HepG2 (cell line): ENCODE data around the gene CALN1. TPM values are rescaled to one million over a fixed set of nuclear protein-coding genes. Genes with fewer than 3 reads are reported as not detected.

Experiments used
- ATAC-seq: fragments of 200-7000 bp; cut with Tn5 transposase; 3 replicates; pipeline ENCODE4 v1.9.1; 2020; ENCODE audit warnings: mild to moderate bottlenecking, moderate library complexity
- BruUV-seq: library from RNA; stranded (reverse); fragments of 400-500 nt; replicated peaks from 2 replicates; lab custom pipeline; 2021; lab: Mats Ljungman, UMichigan
- CTCF ChIA-PET: fragments of 300-600 bp; formaldehyde crosslinking; extraction: SDS; loops from one replicate; lab custom pipeline; 2021; ENCODE audit warnings: low total read pairs, inconsistent platforms, low intra/inter-chr PET ratio; lab: Yijun Ruan, JAX
- POLR2A ChIA-PET: fragments of 350-600 bp; sonication (Branson Sonifier 250); formaldehyde crosslinking; loops from one replicate; lab custom pipeline; 2020; ENCODE audit warnings: antibody characterized with exemption, inconsistent platforms; lab: Yijun Ruan, JAX
- DNase-seq: peaks from one replicate; pipeline ENCODE4 v3.0.0-alpha.2; 2015; ENCODE audit warnings: low spot score
- FAIRE-seq: peaks from 3 replicates; lab custom pipeline; 2011; peaks lifted over from hg19 to GRCh38; lab: Jason Lieb, UNC
- H2AFZ ChIP-seq: one replicate; pipeline ENCODE4 v1.6.1; 2011; ENCODE audit warnings: low read length, inconsistent platforms
- H3K27ac ChIP-seq: fragments of 300-600 bp; 3 replicates; pipeline ENCODE4 v1.8.0; 2011; ENCODE audit warnings: mixed run types, mild to moderate bottlenecking, mixed read lengths, low read length, inconsistent platforms; ENCODE audit not compliant: insufficient read depth; ENCODE audit errors: extremely low read length
- H3K27me3 ChIP-seq, 2 experiments: fragments of 200-600 bp in 1 of 2; 2 replicates in 1 of 2; 3 replicates in 1 of 2; pipeline versions ENCODE4 v1.6.0 to v1.8.0; 2011; ENCODE audit warnings: low read length in 2 of 2, mild to moderate bottlenecking in 2 of 2, moderate library complexity in 2 of 2, inconsistent platforms in 1 of 2; ENCODE audit not compliant: insufficient read depth in 2 of 2, control insufficient read depth in 1 of 2
- H3K36me3 ChIP-seq, 2 experiments: fragments of 200-600 bp in 1 of 2; replicated peaks in 1 of 2; 2 replicates in 1 of 2; 3 replicates in 1 of 2; pipeline versions ENCODE4 v1.5.1 to v1.8.0; 2011; ENCODE audit warnings: low read length in 2 of 2, inconsistent platforms in 1 of 2; ENCODE audit not compliant: insufficient read depth in 2 of 2, control insufficient read depth in 1 of 2
- H3K4me1 ChIP-seq: 2 replicates; pipeline ENCODE4 v1.5.1; 2012; ENCODE audit warnings: low read length, inconsistent platforms; ENCODE audit not compliant: insufficient read depth
- H3K4me2 ChIP-seq: 2 replicates; pipeline ENCODE4 v1.6.0; 2011; ENCODE audit warnings: low read depth, low read length, inconsistent platforms
- H3K4me3 ChIP-seq, 3 experiments: fragments of 200-600 bp in 1 of 3; sonication (generic), shearing (Covaris generic) in 1 of 3; replicated peaks in 1 of 3; 2 replicates each; pipeline ENCODE4 v1.5.1; 2011 to 2016; ENCODE audit warnings: low read length in 3 of 3, inconsistent platforms in 2 of 3, low read depth in 2 of 3, mild to moderate bottlenecking in 2 of 3, control low read depth in 1 of 3, mixed read lengths in 1 of 3; ENCODE audit not compliant: insufficient read depth in 1 of 3
- H3K79me2 ChIP-seq: one replicate; pipeline ENCODE4 v1.6.1; 2011; ENCODE audit warnings: low read length, inconsistent platforms; ENCODE audit not compliant: insufficient read depth
- H3K9ac ChIP-seq: 2 replicates; pipeline ENCODE4 v1.6.0; 2011; ENCODE audit warnings: mild to moderate bottlenecking, low read depth, low read length, inconsistent platforms; ENCODE audit not compliant: insufficient read depth
- H3K9me3 ChIP-seq: 2 replicates; pipeline ENCODE4 v1.5.1; 2012; ENCODE audit warnings: mild to moderate bottlenecking, low read length
- H4K20me1 ChIP-seq: 2 replicates; pipeline ENCODE4 v1.6.0; 2011; ENCODE audit warnings: inconsistent platforms, mild to moderate bottlenecking, low read length, moderate library complexity; ENCODE audit not compliant: insufficient read depth
- AKNA ChIP-seq: sonication (generic); formaldehyde crosslinking; IDR thresholded peaks from 2 replicates; pipeline ENCODE4 v1.4.0; 2020; ENCODE audit warnings: missing genetic modification reagents, borderline replicate concordance
- HNRNPLL ChIP-seq: fragments of 200-400 bp; formaldehyde crosslinking; IDR thresholded peaks from 2 replicates; pipeline ENCODE4 v1.6.1; 2017; ENCODE audit warnings: mild to moderate bottlenecking, low read depth, low read length; ENCODE audit not compliant: poor library complexity, severe bottlenecking
- IKZF4 ChIP-seq: sonication (generic); formaldehyde crosslinking; IDR thresholded peaks from 2 replicates; pipeline ENCODE4 v1.5.1; 2020; ENCODE audit warnings: borderline replicate concordance, mild to moderate bottlenecking, low read depth, missing genetic modification reagents; ENCODE audit errors: not compliant biosample characterization
- ZBTB21 ChIP-seq: sonication (generic); formaldehyde crosslinking; IDR thresholded peaks from 2 replicates; pipeline ENCODE4 v1.4.0; 2020; ENCODE audit warnings: missing genetic modification reagents
- ZNF230 ChIP-seq: sonication (generic); formaldehyde crosslinking; IDR thresholded peaks from 2 replicates; pipeline ENCODE4 v1.4.0; 2020; ENCODE audit warnings: mild to moderate bottlenecking, missing genetic modification reagents
- ZNF629 ChIP-seq: sonication (generic); formaldehyde crosslinking; conservative IDR thresholded peaks from 2 replicates; pipeline ENCODE4 v1.5.0; 2020; ENCODE audit warnings: missing genetic modification reagents
- ZNF766 ChIP-seq: sonication (generic); formaldehyde crosslinking; IDR thresholded peaks from 2 replicates; pipeline ENCODE4 v1.5.0; 2020; ENCODE audit warnings: missing genetic modification reagents, borderline replicate concordance
- ZNF775 ChIP-seq: sonication (generic); formaldehyde crosslinking; IDR thresholded peaks from 2 replicates; pipeline ENCODE4 v1.4.0; 2020; ENCODE audit warnings: missing genetic modification reagents, mild to moderate bottlenecking, moderate library complexity, borderline replicate concordance
- ZNF788 ChIP-seq: sonication (generic); formaldehyde crosslinking; IDR thresholded peaks from 2 replicates; pipeline ENCODE4 v1.5.0; 2020; ENCODE audit warnings: mild to moderate bottlenecking, missing genetic modification reagents, borderline replicate concordance
- WGBS: methylation state at CpG from one replicate; pipeline ENCODE4 v1.1.6; 2017; ENCODE audit warnings: low lambda C conversion rate; 5-methylcytosine and 5-hydroxymethylcytosine counted together
- in situ Hi-C: cut with HindIII; loops from 2 replicates; pipeline ENCODE4 v1.10.0; 2017; ENCODE audit warnings: low pct_unique_long_range_greater_than_20kb; ENCODE audit not compliant: extremely low pct_ligation_motif_present
- intact Hi-C: fragments of 100-400 bp; cut with micrococcal nuclease; formaldehyde crosslinking; loops from one replicate; pipeline ENCODE4 v1.10.0; 2022; ENCODE audit not compliant: unreplicated experiment
- polyA plus RNA-seq, 8 experiments: library from polyadenylated mRNA; depleted of rRNA in 3 of 8; stranded (reverse) in 7 of 8; unstranded in 1 of 8; fragments of >200 nt; fragmentation: Illumina TruSeq in 4 of 8; extraction: Trizol in 4 of 8; gene quantifications; 2 replicates each; pipeline versions ENCODE4 v1.2.1 to v1.2.3, GENCODE V29; 2011 to 2016; ENCODE audit warnings: low read depth in 4 of 8, missing spikeins in 1 of 8, mixed read lengths in 1 of 8; ENCODE audit not compliant: insufficient read depth in 1 of 8
- total RNA-seq, 5 experiments: library from RNA; depleted of rRNA; stranded (reverse); fragments of >200 nt; fragmentation: Illumina TruSeq; extraction: Trizol; gene quantifications; 2 replicates each; pipeline ENCODE4 v1.2.3, GENCODE V29; 2016; ENCODE audit warnings: low read depth in 1 of 5
- TF ChIP-seq, protein P1 (sequence below): sonication (generic); formaldehyde crosslinking; IDR thresholded peaks from 2 replicates; pipeline ENCODE4 v1.5.0; 2020; ENCODE audit warnings: missing genetic modification reagents
- TF ChIP-seq, protein P2 (sequence below): IDR thresholded peaks from 2 replicates; pipeline ENCODE4 v1.6.1; 2016; ENCODE audit warnings: missing compliant biosample characterization, missing genetic modification reagents, borderline replicate concordance

Gene CALN1
- total and polyA plus RNA-seq, 2 of the 13 experiments (the other 11 are each of a cell fraction or from before 2014, with no cell fraction given): not detected

- CTCF ChIA-PET: no interaction called here
- Histone ChIP-seq H3K4me3 (no peak overlapping the region), H3K9me3 (no peaks in the 10 kb centered on the region), H3K4me2 (no peak overlapping the region), H4K20me1 (no peaks in the 10 kb centered on the region), H3K4me1 (no peaks in the 10 kb centered on the region), H2AFZ (no peak overlapping the region), H3K9ac (no peak overlapping the region), H3K79me2 (no peaks in the 10 kb centered on the region), H3K27me3 (no peaks in the 10 kb centered on the region; a peak in 1 of 5 replicates), H3K27ac (no peak overlapping the region), H3K36me3 (no peaks in the 10 kb centered on the region)
- no TSS peak for BruUV-seq
- in situ Hi-C loops: no loop called here
- TF ChIP-seq ZBTB21 (CRISPR knock-in tag): no peak
- no peak for TF ChIP-seq ZNF788 (CRISPR knock-in tag)
- TF ChIP-seq, protein P1, sequence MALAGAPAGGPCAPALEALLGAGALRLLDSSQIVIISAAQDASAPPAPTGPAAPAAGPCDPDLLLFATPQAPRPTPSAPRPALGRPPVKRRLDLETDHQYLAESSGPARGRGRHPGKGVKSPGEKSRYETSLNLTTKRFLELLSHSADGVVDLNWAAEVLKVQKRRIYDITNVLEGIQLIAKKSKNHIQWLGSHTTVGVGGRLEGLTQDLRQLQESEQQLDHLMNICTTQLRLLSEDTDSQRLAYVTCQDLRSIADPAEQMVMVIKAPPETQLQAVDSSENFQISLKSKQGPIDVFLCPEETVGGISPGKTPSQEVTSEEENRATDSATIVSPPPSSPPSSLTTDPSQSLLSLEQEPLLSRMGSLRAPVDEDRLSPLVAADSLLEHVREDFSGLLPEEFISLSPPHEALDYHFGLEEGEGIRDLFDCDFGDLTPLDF (CRISPR knock-in tag): no peak
- TF ChIP-seq, protein P2, sequence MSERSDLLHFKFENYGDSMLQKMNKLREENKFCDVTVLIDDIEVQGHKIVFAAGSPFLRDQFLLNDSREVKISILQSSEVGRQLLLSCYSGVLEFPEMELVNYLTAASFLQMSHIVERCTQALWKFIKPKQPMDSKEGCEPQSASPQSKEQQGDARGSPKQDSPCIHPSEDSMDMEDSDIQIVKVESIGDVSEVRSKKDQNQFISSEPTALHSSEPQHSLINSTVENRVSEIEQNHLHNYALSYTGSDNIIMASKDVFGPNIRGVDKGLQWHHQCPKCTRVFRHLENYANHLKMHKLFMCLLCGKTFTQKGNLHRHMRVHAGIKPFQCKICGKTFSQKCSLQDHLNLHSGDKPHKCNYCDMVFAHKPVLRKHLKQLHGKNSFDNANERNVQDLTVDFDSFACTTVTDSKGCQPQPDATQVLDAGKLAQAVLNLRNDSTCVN (CRISPR knock-in tag): no peak
- WGBS: 7% methylated on average over 4 of the region's 5 CpGs
- FAIRE-seq (no peak), DNase-seq (no peak), ATAC-seq (no peak)
- POLR2A ChIA-PET: no interaction called here
- intact Hi-C loops: no loop called here
Measured at GRCh38 chr7:71911051-71911450, 501.1 kb downstream of the CALN1 start.

GRCh38 chr7:71905821-71906220 is 506.3 kb downstream of the CALN1 start:
- Histone ChIP-seq H3K4me1 (no peaks in the 10 kb centered on the region), H3K9ac (no peak overlapping the region), H3K9me3 (no peaks in the 10 kb centered on the region), H2AFZ (no peak overlapping the region), H3K4me2 (no peak overlapping the region), H3K36me3 (no peaks in the 10 kb centered on the region), H3K79me2 (no peaks in the 10 kb centered on the region), H3K4me3 (no peak overlapping the region), H3K27ac (no peak overlapping the region), H3K27me3 (no peaks in the 10 kb centered on the region; a peak in 1 of 5 replicates), H4K20me1 (no peaks in the 10 kb centered on the region)
- intact Hi-C loops: no loop called here
- in situ Hi-C loops: no loop called here
- ChIA-PET CTCF (no interaction called here), POLR2A (no interaction called here)
- no TSS peak for BruUV-seq
- no peak for ATAC-seq
- 0% methylated on average over 1 of the region's 1 CpG for WGBS
- no peak for FAIRE-seq
- no peak for DNase-seq
- TF ChIP-seq ZNF230 (CRISPR knock-in tag): no peak
- TF ChIP-seq ZNF775 (CRISPR knock-in tag): no peak
- TF ChIP-seq IKZF4 (CRISPR knock-in tag): no peak
- no peak for TF ChIP-seq AKNA (CRISPR knock-in tag)
- TF ChIP-seq ZNF766 (CRISPR knock-in tag): no peak
- no peak for TF ChIP-seq HNRNPLL
- no peak for TF ChIP-seq ZNF629 (CRISPR knock-in tag)
